GM21381 (cell line): Measurements from ENCODE around the gene TMEM132D.
"Not testable (repeated sequence)": the region's sequence is repeated elsewhere in the genome, so short reads cannot be mapped to it uniquely, and the experiment has no call there.

ENCODE experiments used
- ATAC-seq: cut with Tn5 transposase; IDR thresholded peaks from one replicate; pipeline ENCODE4 v1.9.1; 2021; ENCODE audit warnings: mild to moderate bottlenecking, moderate library complexity; ENCODE audit not compliant: unreplicated experiment

The TMEM132D gene

GRCh38 chr12:129604506-129604905 lies 299.3 kb downstream of the TMEM132D start:
- ATAC-seq = no peak

- no peak for ATAC-seq
Observed at GRCh38 chr12:129599406-129599805, 304.4 kb downstream of the TMEM132D start.

GRCh38 chr12:129594098-129594497 lies 309.7 kb downstream of the TMEM132D start:
- no peak for ATAC-seq

- ATAC-seq = no peak
Observed at GRCh38 chr12:129592449-129592848, 311.4 kb downstream of the TMEM132D start.

GRCh38 chr12:129589503-129589902 lies 314.3 kb downstream of the TMEM132D start:
- no peak for ATAC-seq

- ATAC-seq = no peak
Observed at GRCh38 chr12:129588142-129588541, 315.7 kb downstream of the TMEM132D start.

GRCh38 chr12:129585296-129585695 lies 318.5 kb downstream of the TMEM132D start:
- ATAC-seq = no peak

- no peak for ATAC-seq
Observed at GRCh38 chr12:129579879-129580278, 323.9 kb downstream of the TMEM132D start.

- ATAC-seq = no peak
Observed at GRCh38 chr12:129571901-129572494, 331.8 kb downstream of the TMEM132D start.

GRCh38 chr12:129570796-129571400 lies 332.9 kb downstream of the TMEM132D start:
- no peak for ATAC-seq

- no peak for ATAC-seq
Observed at GRCh38 chr12:129566800-129567199, 337.0 kb downstream of the TMEM132D start.

- no peak for ATAC-seq
Observed at GRCh38 chr12:129564768-129565167, 339.1 kb downstream of the TMEM132D start.

- no peak for ATAC-seq
Observed at GRCh38 chr12:129563266-129563665, 340.6 kb downstream of the TMEM132D start.

GRCh38 chr12:129561304-129561703 lies 342.5 kb downstream of the TMEM132D start:
- ATAC-seq = no peak

- ATAC-seq = no peak
Observed at GRCh38 chr12:129559776-129560175, 344.0 kb downstream of the TMEM132D start.

- ATAC-seq = no peak
Observed at GRCh38 chr12:129558036-129558435, 345.8 kb downstream of the TMEM132D start.

- ATAC-seq = no peak
Observed at GRCh38 chr12:129556082-129556481, 347.7 kb downstream of the TMEM132D start.

GRCh38 chr12:129552996-129553750 lies 350.7 kb downstream of the TMEM132D start:
- no peak for ATAC-seq

GRCh38 chr12:129551441-129551840 lies 352.4 kb downstream of the TMEM132D start:
- no peak for ATAC-seq

GRCh38 chr12:129550353-129550752 lies 353.5 kb downstream of the TMEM132D start:
- no peak for ATAC-seq

GRCh38 chr12:129549656-129550055 lies 354.2 kb downstream of the TMEM132D start:
- ATAC-seq = no peak

- not testable (repeated sequence) for ATAC-seq
Observed at GRCh38 chr12:129549020-129549419, 354.8 kb downstream of the TMEM132D start.
